DOHH2 (cell line): ENCODE data around the gene TLR5.

Experiments
- H3F3A ChIP-seq: fragments of 200-600 bp; sonication (generic), shearing (Covaris generic); 2 replicates; pipeline ENCODE4 v1.6.0; 2016; ENCODE audit warnings: antibody characterized with exemption, mild to moderate bottlenecking; ENCODE audit not compliant: control insufficient read depth, insufficient read depth
- H3K27ac ChIP-seq: fragments of 200-600 bp; sonication (generic); 2 replicates; pipeline ENCODE4 v1.5.1; 2014; ENCODE audit warnings: low read depth, mild to moderate bottlenecking, low read length, moderate library complexity
- H3K27me3 ChIP-seq: fragments of 200-600 bp; sonication (generic); 2 replicates; pipeline ENCODE4 v1.6.1; 2014; ENCODE audit warnings: mild to moderate bottlenecking, low read length, mixed read lengths; ENCODE audit not compliant: control insufficient read depth
- H3K36me3 ChIP-seq: fragments of 200-600 bp; sonication (generic); 2 replicates; pipeline ENCODE4 v1.6.1; 2014; ENCODE audit warnings: mild to moderate bottlenecking, low read length, moderate library complexity, mixed read lengths; ENCODE audit not compliant: control insufficient read depth
- H3K4me1 ChIP-seq: fragments of 200-600 bp; sonication (generic); 2 replicates; pipeline ENCODE4 v1.6.1; 2014; ENCODE audit warnings: mild to moderate bottlenecking, low read length, mixed read lengths; ENCODE audit not compliant: control insufficient read depth
- H3K4me2 ChIP-seq: fragments of 200-600 bp; sonication (generic); 2 replicates; pipeline ENCODE4 v1.6.0; 2014; ENCODE audit warnings: mild to moderate bottlenecking, low read length, moderate library complexity
- H3K4me3 ChIP-seq: fragments of 200-600 bp; sonication (generic); 2 replicates; pipeline ENCODE4 v1.5.1; 2014; ENCODE audit warnings: mild to moderate bottlenecking, low read length, mixed read lengths
- H3K79me2 ChIP-seq: fragments of 200-600 bp; sonication (generic); 2 replicates; pipeline ENCODE4 v1.6.1; 2014; ENCODE audit warnings: mild to moderate bottlenecking, low read length, mixed read lengths; ENCODE audit not compliant: control insufficient read depth
- H3K9me2 ChIP-seq: fragments of 200-600 bp; sonication (generic); replicated peaks from 2 replicates; pipeline ENCODE4 v1.6.1; 2014; ENCODE audit warnings: mild to moderate bottlenecking, low read length, mixed read lengths; ENCODE audit not compliant: control insufficient read depth
- H3K9me3 ChIP-seq: fragments of 200-600 bp; sonication (generic); 2 replicates; pipeline ENCODE4 v1.6.1; 2014; ENCODE audit warnings: antibody characterized with exemption, low read length, mixed read lengths; ENCODE audit not compliant: control insufficient read depth, insufficient read depth
- H4K20me1 ChIP-seq: fragments of 200-600 bp; sonication (generic); 2 replicates; pipeline ENCODE4 v1.6.0; 2014; ENCODE audit warnings: low read depth, mild to moderate bottlenecking, antibody characterized with exemption, low read length, moderate library complexity; ENCODE audit not compliant: control insufficient read depth, insufficient read depth
- EZH2phosphoT487 ChIP-seq: fragments of 200-600 bp; sonication (generic); IDR thresholded peaks from 2 replicates; pipeline ENCODE4 v1.6.1; 2017; ENCODE audit warnings: borderline replicate concordance, mild to moderate bottlenecking, antibody characterized with exemption, low read length, moderate library complexity, mixed read lengths
- TF ChIP-seq, protein P1 (sequence below): fragments of 200-600 bp; sonication (generic); IDR thresholded peaks from one replicate; pipeline ENCODE4 v1.5.1; 2014; ENCODE audit warnings: antibody characterized with exemption, mild to moderate bottlenecking, low read depth, low read length; ENCODE audit not compliant: poor library complexity, severe bottlenecking

The TLR5 gene

DNA sequence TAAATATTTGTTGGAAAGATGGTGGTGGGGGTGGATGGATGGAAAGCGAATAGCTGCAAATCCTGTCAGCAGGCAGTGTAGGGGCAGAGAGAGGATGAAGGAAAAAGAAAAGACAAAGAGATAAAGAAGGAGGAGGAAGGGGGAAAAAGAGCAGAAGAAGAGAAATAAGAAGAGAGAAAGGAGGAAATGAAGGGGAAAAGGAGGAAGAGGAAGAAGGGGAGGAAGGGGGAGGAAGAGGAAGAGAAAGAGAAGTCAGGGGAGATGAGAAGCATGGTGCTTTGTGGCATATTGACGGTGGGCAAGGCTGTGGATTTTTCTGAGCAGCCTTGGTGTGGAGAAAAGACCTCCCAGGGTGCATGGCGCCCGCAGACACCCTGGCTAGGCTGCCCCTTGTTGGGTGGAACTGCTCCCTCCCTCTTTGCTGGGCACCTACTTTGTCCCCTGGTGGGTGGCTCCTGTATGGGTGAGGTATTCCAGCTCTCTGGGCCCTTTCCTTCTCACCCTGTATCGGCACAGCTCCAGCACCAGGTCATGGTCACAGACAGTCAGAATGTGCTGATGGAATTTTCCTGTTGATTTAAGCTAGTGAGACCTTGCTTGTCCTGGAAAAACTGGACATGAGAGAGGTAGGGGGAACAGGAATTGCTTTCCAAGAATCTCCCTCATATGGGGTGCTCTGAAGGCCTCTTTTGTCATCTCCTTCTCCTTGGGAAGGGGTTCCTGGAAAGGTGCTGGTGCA is 45.7 kb upstream of the TLR5 start:
- Histone ChIP-seq H4K20me1 (no peaks in the 10 kb centered on the region), H3K4me1 (no peaks in the 10 kb centered on the region), H3K36me3 (no peaks in the 10 kb centered on the region), H3K79me2 (no peaks in the 10 kb centered on the region), H3K27ac (no peak overlapping the region), H3K9me2 (no peaks in the 10 kb centered on the region), H3K4me2 (no peak overlapping the region), H3F3A (no peaks in the 10 kb centered on the region), H3K27me3 (no peaks in the 10 kb centered on the region), H3K9me3 (no peaks in the 10 kb centered on the region), H3K4me3 (no peak overlapping the region)
- TF ChIP-seq EZH2phosphoT487 = no peak
- TF ChIP-seq, protein P1, sequence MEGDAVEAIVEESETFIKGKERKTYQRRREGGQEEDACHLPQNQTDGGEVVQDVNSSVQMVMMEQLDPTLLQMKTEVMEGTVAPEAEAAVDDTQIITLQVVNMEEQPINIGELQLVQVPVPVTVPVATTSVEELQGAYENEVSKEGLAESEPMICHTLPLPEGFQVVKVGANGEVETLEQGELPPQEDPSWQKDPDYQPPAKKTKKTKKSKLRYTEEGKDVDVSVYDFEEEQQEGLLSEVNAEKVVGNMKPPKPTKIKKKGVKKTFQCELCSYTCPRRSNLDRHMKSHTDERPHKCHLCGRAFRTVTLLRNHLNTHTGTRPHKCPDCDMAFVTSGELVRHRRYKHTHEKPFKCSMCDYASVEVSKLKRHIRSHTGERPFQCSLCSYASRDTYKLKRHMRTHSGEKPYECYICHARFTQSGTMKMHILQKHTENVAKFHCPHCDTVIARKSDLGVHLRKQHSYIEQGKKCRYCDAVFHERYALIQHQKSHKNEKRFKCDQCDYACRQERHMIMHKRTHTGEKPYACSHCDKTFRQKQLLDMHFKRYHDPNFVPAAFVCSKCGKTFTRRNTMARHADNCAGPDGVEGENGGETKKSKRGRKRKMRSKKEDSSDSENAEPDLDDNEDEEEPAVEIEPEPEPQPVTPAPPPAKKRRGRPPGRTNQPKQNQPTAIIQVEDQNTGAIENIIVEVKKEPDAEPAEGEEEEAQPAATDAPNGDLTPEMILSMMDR = no peak

DNA sequence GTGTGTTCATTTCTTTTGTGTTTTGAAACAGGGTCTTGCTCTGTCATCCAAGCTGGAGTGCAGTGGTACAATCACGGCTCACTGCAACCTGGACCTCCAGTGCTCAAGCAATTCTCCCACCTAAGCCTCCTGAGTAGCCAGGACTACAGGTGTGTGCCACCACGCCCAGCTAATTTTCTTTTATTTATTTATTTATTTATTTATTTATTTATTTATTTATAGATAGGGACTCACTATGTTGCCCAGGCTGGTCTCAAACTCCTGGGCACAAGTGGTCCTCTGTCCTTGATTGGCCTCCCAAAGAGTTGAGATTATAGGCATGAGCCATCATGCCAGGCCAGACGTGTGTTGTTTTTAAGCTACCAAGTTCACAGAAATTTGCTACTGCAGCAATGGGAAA is 43.8 kb upstream of the TLR5 start:
- Histone ChIP-seq H3K4me3 (no peak overlapping the region), H3K4me2 (no peak overlapping the region), H4K20me1 (no peaks in the 10 kb centered on the region), H3K9me2 (no peaks in the 10 kb centered on the region), H3K27ac (no peak overlapping the region), H3K27me3 (no peaks in the 10 kb centered on the region), H3K4me1 (no peaks in the 10 kb centered on the region), H3K79me2 (no peaks in the 10 kb centered on the region), H3K36me3 (no peaks in the 10 kb centered on the region), H3F3A (no peaks in the 10 kb centered on the region), H3K9me3 (no peaks in the 10 kb centered on the region)
- TF ChIP-seq, protein P1 = no peak
- TF ChIP-seq EZH2phosphoT487 = no peak

DNA sequence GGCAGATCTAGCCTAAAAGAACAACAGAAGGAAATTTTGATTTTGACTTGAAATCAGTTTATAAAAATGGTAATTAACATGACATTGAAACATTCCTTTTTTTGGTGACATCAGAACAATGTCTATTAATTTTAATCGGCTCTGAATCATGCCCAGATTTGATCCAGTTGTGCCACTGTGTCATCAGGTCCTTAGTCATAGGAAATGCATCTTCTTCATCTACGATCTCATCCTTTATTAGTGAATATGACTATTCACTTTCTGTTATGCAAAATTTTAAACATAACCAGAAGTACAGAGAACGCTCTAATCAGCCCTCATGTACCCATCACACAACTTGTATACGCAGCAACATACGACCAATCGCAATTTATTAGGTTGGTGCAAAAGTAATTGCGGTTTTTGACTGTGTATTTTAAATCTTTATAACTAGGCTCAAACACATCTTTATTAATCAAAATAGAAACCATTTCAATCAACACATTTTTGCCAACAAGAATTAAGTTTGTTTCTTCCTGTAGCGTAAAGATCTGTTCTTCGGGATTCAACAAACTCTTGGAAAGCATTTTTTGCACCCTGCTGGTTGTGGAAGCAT is 40.3 kb upstream of the TLR5 start:
- Histone ChIP-seq H3K4me1 (no peaks in the 10 kb centered on the region), H4K20me1 (no peaks in the 10 kb centered on the region), H3K9me2 (no peaks in the 10 kb centered on the region), H3K27me3 (0 out of 2 replicates have a peak, but pooled peaks cover 3% of the 10 kb centered on the region), H3F3A (no peaks in the 10 kb centered on the region), H3K36me3 (no peaks in the 10 kb centered on the region), H3K79me2 (no peaks in the 10 kb centered on the region), H3K27ac (no peak overlapping the region), H3K4me2 (no peak overlapping the region), H3K4me3 (no peak overlapping the region), H3K9me3 (no peaks in the 10 kb centered on the region)
- TF ChIP-seq, protein P1 = no peak
- no peak for TF ChIP-seq EZH2phosphoT487
